K562 (cell line): Measurements from ENCODE around the gene RFNG. TPM values are rescaled to one million over a fixed set of nuclear protein-coding genes. Genes with fewer than 3 reads are reported as not detected.

ENCODE experiments used
- ATAC-seq: fragments of 200-7000 bp; cut with Tn5 transposase; 3 replicates; pipeline ENCODE4 v1.9.1; 2020; ENCODE audit warnings: moderate library complexity
- BruUV-seq: library from RNA; stranded (reverse); fragments of 400-500 nt; replicated peaks from 2 replicates; lab custom pipeline; 2021; lab: Mats Ljungman, UMichigan
- CTCF ChIA-PET: fragments of 300-600 bp; formaldehyde crosslinking; extraction: SDS; loops from one replicate; lab custom pipeline; 2021; ENCODE audit warnings: low intra/inter-chr PET ratio; lab: Yijun Ruan, JAX
- POLR2A ChIA-PET: fragments of 300-600, 350-650 bp; sonication (Branson Sonifier 250); formaldehyde crosslinking; extraction: SDS; loops from one replicate; lab custom pipeline; 2021; ENCODE audit warnings: antibody characterized with exemption, inconsistent platforms; lab: Yijun Ruan, JAX
- DNase-seq, 4 experiments: peaks; one replicate each; pipeline versions ENCODE4 v3.0.0 to v3.0.0-alpha.2; 2011 to 2018; ENCODE audit warnings: low spot score in 3 of 4, mixed read lengths in 3 of 4; ENCODE audit errors: extremely low read depth in 1 of 4
- FAIRE-seq: peaks from 2 replicates; lab custom pipeline; 2011; peaks lifted over from hg19 to GRCh38; lab: Jason Lieb, UNC
- H2AFZ ChIP-seq: 2 replicates; pipeline ENCODE4 v1.6.0; 2011; ENCODE audit warnings: low read depth, low read length, control low read depth, inconsistent platforms
- H3K27ac ChIP-seq: fragments of 200-600 bp; 3 replicates; pipeline ENCODE4 v1.8.0; 2011; ENCODE audit warnings: low read depth, mild to moderate bottlenecking, control low read depth, inconsistent platforms, low read length, moderate library complexity, mixed read lengths; ENCODE audit errors: extremely low read depth
- H3K27me3 ChIP-seq, 2 experiments: fragments of 300-600 bp in 1 of 2; 2 replicates in 1 of 2; 3 replicates in 1 of 2; pipeline versions ENCODE4 v1.6.0 to v1.8.0; 2011; ENCODE audit warnings: inconsistent platforms in 2 of 2, low read length in 2 of 2, mild to moderate bottlenecking in 1 of 2, mixed read lengths in 1 of 2, moderate library complexity in 1 of 2; ENCODE audit not compliant: control insufficient read depth in 2 of 2, insufficient read depth in 2 of 2
- H3K36me3 ChIP-seq: fragments of 300-600 bp; 3 replicates; pipeline ENCODE4 v1.8.0; 2011; ENCODE audit warnings: mild to moderate bottlenecking, low read length, inconsistent platforms; ENCODE audit not compliant: control insufficient read depth, insufficient read depth
- H3K4me1 ChIP-seq, 2 experiments: fragments of 200-600 bp in 1 of 2; replicated peaks in 1 of 2; 2 replicates in 1 of 2; 3 replicates in 1 of 2; pipeline versions ENCODE4 v1.5.1 to v1.8.0; 2011; ENCODE audit warnings: inconsistent platforms in 2 of 2, low read length in 2 of 2, mild to moderate bottlenecking in 1 of 2, mixed read lengths in 1 of 2, moderate library complexity in 1 of 2; ENCODE audit not compliant: control insufficient read depth in 2 of 2, insufficient read depth in 2 of 2
- H3K4me2 ChIP-seq: 2 replicates; pipeline ENCODE4 v1.6.1; 2011; ENCODE audit warnings: low read length, control low read depth, inconsistent platforms, mixed read lengths; ENCODE audit not compliant: insufficient read depth
- H3K4me3 ChIP-seq: fragments of 200-600 bp; sonication (generic), shearing (Covaris generic); 2 replicates; pipeline ENCODE4 v1.5.1; 2016; ENCODE audit warnings: control low read depth, inconsistent platforms
- H3K79me2 ChIP-seq: fragments of 200-600 bp; 3 replicates; pipeline ENCODE4 v1.8.0; 2011; ENCODE audit warnings: low read length, inconsistent platforms; ENCODE audit not compliant: control insufficient read depth, insufficient read depth
- H3K9ac ChIP-seq, 2 experiments: 2 replicates each; pipeline versions ENCODE4 v1.6.0 to v1.6.1; 2011; ENCODE audit warnings: low read depth in 2 of 2, low read length in 2 of 2, control low read depth in 1 of 2, inconsistent platforms in 1 of 2, mild to moderate bottlenecking in 1 of 2, mixed read lengths in 1 of 2; ENCODE audit not compliant: insufficient read depth in 1 of 2
- H3K9me1 ChIP-seq: one replicate; pipeline ENCODE4 v1.6.0; 2011; ENCODE audit warnings: inconsistent platforms, mild to moderate bottlenecking, low read length, moderate library complexity; ENCODE audit not compliant: control insufficient read depth, insufficient read depth
- H3K9me3 ChIP-seq: replicated peaks from 2 replicates; pipeline ENCODE4 v1.5.1; 2011; ENCODE audit warnings: low read depth, low read length, inconsistent platforms; ENCODE audit not compliant: control insufficient read depth, insufficient read depth
- H4K20me1 ChIP-seq: replicated peaks from 2 replicates; pipeline ENCODE4 v1.6.1; 2011; ENCODE audit warnings: low read length, inconsistent platforms, mixed read lengths; ENCODE audit not compliant: control insufficient read depth, insufficient read depth
- ARID3B ChIP-seq: fragments of 250-450 bp; sonication (Bioruptor Pico); IDR thresholded peaks from 2 replicates; pipeline ENCODE4 v1.4.0; 2020; ENCODE audit warnings: borderline replicate concordance
- COPS2 ChIP-seq: fragments of 450-650 bp; conservative IDR thresholded peaks from 2 replicates; pipeline ENCODE4 v1.6.1; 2016; ENCODE audit warnings: mild to moderate bottlenecking, moderate library complexity
- FOXM1 ChIP-seq, 2 experiments: fragments of 450-650 bp in 1 of 2; sonication (generic) in 1 of 2; formaldehyde crosslinking in 1 of 2; IDR thresholded peaks; 2 replicates each; pipeline versions ENCODE4 v1.6.1 to v1.9.0; 2017 to 2022; ENCODE audit warnings: low read depth in 2 of 2, mild to moderate bottlenecking in 2 of 2, missing genetic modification reagents in 1 of 2, moderate library complexity in 1 of 2
- HDAC1 ChIP-seq, 2 experiments: fragments of 450-650 bp; IDR thresholded peaks; 2 replicates each; pipeline ENCODE4 v1.6.1; 2016 to 2017; ENCODE audit warnings: inconsistent platforms in 1 of 2, mild to moderate bottlenecking in 1 of 2, moderate library complexity in 1 of 2
- IRF2 ChIP-seq: sonication (generic); formaldehyde crosslinking; IDR thresholded peaks from 2 replicates; pipeline ENCODE4 v1.8.1; 2022; ENCODE audit warnings: mild to moderate bottlenecking, missing genetic modification reagents
- NR1H2 ChIP-seq: sonication (generic); formaldehyde crosslinking; IDR thresholded peaks from 2 replicates; pipeline ENCODE4 v1.4.0; 2020; ENCODE audit warnings: mild to moderate bottlenecking, missing genetic modification reagents
- PHF20 ChIP-seq: fragments of 450-650 bp; IDR thresholded peaks from 2 replicates; pipeline ENCODE4 v1.6.1; 2018; ENCODE audit not compliant: partially characterized antibody
- RB1 ChIP-seq: fragments of 450-650 bp; IDR thresholded peaks from 2 replicates; pipeline ENCODE4 v1.6.1; 2017; ENCODE audit warnings: low read depth, mild to moderate bottlenecking
- RFX5 ChIP-seq: IDR thresholded peaks from 2 replicates; pipeline ENCODE4 v1.6.1; 2011; ENCODE audit warnings: low read depth, mild to moderate bottlenecking, improper control_type of control experiment, low read length
- SAFB2 ChIP-seq: fragments of 200-400 bp; formaldehyde crosslinking; IDR thresholded peaks from 2 replicates; pipeline ENCODE4 v1.6.1; 2018; ENCODE audit warnings: borderline replicate concordance, low read length, low read depth, moderate library complexity; ENCODE audit not compliant: severe bottlenecking
- TCF7L2 ChIP-seq: fragments of 150-350 bp; IDR thresholded peaks from 2 replicates; pipeline ENCODE4 v1.6.1; 2016; ENCODE audit warnings: low read depth, mild to moderate bottlenecking, low read length, moderate library complexity
- ZNF280A ChIP-seq: fragments of 450-650 bp; IDR thresholded peaks from 2 replicates; pipeline ENCODE4 v1.6.1; 2018; ENCODE audit warnings: mild to moderate bottlenecking, low read depth; ENCODE audit not compliant: partially characterized antibody
- WGBS: fragments of 100-300 bp; shearing (Covaris generic); methylation state at CpG from one replicate; pipeline ENCODE4 v1.1.6; 2016; ENCODE audit warnings: low coverage, mixed read lengths; ENCODE audit not compliant: insufficient coverage; ENCODE audit errors: missing lambda C conversion rate; 5-methylcytosine and 5-hydroxymethylcytosine counted together
- in situ Hi-C: fragments of 300-500 bp; cut with MboI; formaldehyde crosslinking; loops from 4 replicates; pipeline ENCODE4 v1.15.0; 2018; ENCODE audit warnings: inconsistent platforms, mixed read lengths
- intact Hi-C: fragments of 100-400 bp; cut with micrococcal nuclease; formaldehyde crosslinking; loops from 2 replicates; pipeline ENCODE4 v1.14.2; 2022
- polyA plus RNA-seq, 8 experiments: library from polyadenylated mRNA; depleted of rRNA in 4 of 8; stranded (reverse) in 5 of 8; unstranded in 3 of 8; fragments of >200 nt; fragmentation: Nextera tagmentation in 2 of 8; fragmentation: Illumina TruSeq in 1 of 8; extraction: Ambion mirVana in 2 of 8; extraction: Trizol in 1 of 8; gene quantifications; 2 replicates each; pipeline versions ENCODE4 v1.2.1 to v1.2.3, GENCODE V29; 2011 to 2014; ENCODE audit warnings: inconsistent platforms in 1 of 8, missing spikeins in 1 of 8
- total RNA-seq, 7 experiments: library from RNA; depleted of rRNA in 6 of 7; stranded (reverse); fragments of >200 nt in 6 of 7; fragmentation: Illumina TruSeq in 2 of 7; extraction: Trizol in 2 of 7; gene quantifications; 2 replicates each; pipeline versions ENCODE4 v1.2.1 to v1.2.3, GENCODE V29; 2011 to 2021; ENCODE audit warnings: low replicate concordance in 1 of 7
- TF ChIP-seq, protein P1 (sequence below): fragments of 450-650 bp; IDR thresholded peaks from 2 replicates; pipeline ENCODE4 v1.7.0; 2016; ENCODE audit warnings: borderline replicate concordance
- TF ChIP-seq, protein P2 (sequence below): fragments of 450-650 bp; formaldehyde crosslinking; IDR thresholded peaks from 2 replicates; pipeline ENCODE4 v1.4.0; 2020; ENCODE audit warnings: mild to moderate bottlenecking, moderate library complexity

RFNG gene
- total and polyA plus RNA-seq, 9 of the 15 experiments (the other 6 are each of a cell fraction or from before 2014, with no cell fraction given) = 0.32 to 32.8 (median 9.5) TPM

DNA sequence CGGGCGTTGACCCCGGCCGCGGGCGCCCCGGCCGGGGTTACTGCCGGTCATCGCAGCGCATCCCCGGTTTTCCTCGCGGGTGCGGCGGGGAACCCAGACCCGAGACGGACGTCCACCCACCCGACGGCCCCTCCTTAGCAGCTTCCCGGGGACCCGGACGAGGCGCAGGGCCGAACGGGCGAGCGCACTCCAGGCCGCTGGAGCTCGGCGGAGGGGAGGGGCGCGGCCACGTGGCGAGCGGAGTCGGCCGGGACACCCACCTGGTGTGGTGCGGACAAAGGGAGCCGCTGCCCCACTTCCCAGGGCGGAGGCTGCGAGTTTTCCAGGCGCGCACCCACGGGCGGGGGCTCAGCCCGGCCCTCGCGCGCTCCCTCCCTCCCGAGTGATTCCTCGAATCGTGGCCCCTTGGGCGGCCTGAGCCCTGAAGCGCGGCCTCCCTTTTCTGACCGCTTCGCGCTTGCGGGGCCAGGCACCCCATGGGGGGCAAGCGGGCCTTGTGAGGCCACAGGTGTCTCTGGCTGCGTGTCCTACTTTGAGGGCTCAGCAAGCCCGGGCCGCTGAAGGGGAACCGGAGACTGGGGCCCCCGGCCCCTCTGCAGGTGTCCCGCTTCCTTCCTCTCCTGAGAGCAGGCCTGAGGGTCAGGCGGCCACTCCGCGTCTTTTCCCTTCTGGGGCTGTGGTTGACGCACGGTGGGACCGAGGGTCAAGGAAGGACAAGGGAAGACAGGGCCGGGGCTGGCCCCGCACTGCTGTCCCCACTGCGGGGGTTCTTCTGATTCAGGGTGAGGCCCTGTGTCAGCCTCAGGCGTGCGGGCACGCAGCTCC, 47.5 kb upstream of the RFNG start:
- intact Hi-C loops = loop anchor here (5.0 kb wide), 1 partner anchor 67 kb away; the partner anchor contains the start of gene RAC3
- Histone ChIP-seq H3K4me2 (peak overlapping the region; percentile 80), H2AFZ (peak overlapping the region; percentile 81), H3K9me1 (no peaks in the 10 kb centered on the region), H3K79me2 (peaks cover 53% of the 10 kb centered on the region), H3K4me3 (peak overlapping the region; percentile 55), H3K36me3 (peaks cover 34% of the 10 kb centered on the region), H3K27me3 (no peaks in the 10 kb centered on the region), H3K27ac (peak overlapping the region; percentile 95), H4K20me1 (peaks cover 25% of the 10 kb centered on the region), H3K9me3 (no peaks in the 10 kb centered on the region), H3K9ac (peak overlapping the region; percentile 96 to 99), H3K4me1 (peaks cover 45 to 92% of the 10 kb centered on the region in 2 experiments)
- 5% methylated on average over 44 of the region's 80 CpGs for WGBS
- in situ Hi-C loops = no loop called here
- CTCF ChIA-PET = interaction anchor here (0.6 kb wide), 1 partner anchor 182 kb away, joined by 3 read pairs; no protein-coding TSS in a partner anchor
- FAIRE-seq = peak; percentile 37
- BruUV-seq = TSS peak; percentile 88
- DNase-seq = peak in 2 of 4 experiments; percentile 90 to 91
- POLR2A ChIA-PET = interaction anchor here (0.6 to 2.0 kb wide), 21 partner anchors 9 to 578 kb away, joined by 3 to 16 read pairs (median 3); partner anchors contain the start of genes CENPX and DCXR
- ATAC-seq = peak; percentile 33
- TF ChIP-seq HDAC1 (IDR thresholded peaks at IDR 0.05) (peak in 1 of 2 experiments; percentile 68; a peak in 2 of 4 replicates), RFX5 (no peak), ZNF280A (no peak), PHF20 (peak; percentile 10), IRF2 (CRISPR knock-in tag) (no peak), FOXM1 (IDR thresholded peaks at IDR 0.05; ENCODE audit: low read depth) (no peak), FOXM1 (CRISPR knock-in tag; IDR thresholded peaks at IDR 0.05; ENCODE audit: low read depth) (0 out of 2 replicates have a peak, but pooled peaks have one; percentile 2), NR1H2 (peak; percentile 100), RB1 (no peak), SAFB2 (no peak), TCF7L2 (no peak), COPS2 (no peak), ARID3B (CRISPR knock-in tag) (no peak)
- TF ChIP-seq, protein P1, sequence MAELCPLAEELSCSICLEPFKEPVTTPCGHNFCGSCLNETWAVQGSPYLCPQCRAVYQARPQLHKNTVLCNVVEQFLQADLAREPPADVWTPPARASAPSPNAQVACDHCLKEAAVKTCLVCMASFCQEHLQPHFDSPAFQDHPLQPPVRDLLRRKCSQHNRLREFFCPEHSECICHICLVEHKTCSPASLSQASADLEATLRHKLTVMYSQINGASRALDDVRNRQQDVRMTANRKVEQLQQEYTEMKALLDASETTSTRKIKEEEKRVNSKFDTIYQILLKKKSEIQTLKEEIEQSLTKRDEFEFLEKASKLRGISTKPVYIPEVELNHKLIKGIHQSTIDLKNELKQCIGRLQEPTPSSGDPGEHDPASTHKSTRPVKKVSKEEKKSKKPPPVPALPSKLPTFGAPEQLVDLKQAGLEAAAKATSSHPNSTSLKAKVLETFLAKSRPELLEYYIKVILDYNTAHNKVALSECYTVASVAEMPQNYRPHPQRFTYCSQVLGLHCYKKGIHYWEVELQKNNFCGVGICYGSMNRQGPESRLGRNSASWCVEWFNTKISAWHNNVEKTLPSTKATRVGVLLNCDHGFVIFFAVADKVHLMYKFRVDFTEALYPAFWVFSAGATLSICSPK = no peak
- TF ChIP-seq, protein P2, sequence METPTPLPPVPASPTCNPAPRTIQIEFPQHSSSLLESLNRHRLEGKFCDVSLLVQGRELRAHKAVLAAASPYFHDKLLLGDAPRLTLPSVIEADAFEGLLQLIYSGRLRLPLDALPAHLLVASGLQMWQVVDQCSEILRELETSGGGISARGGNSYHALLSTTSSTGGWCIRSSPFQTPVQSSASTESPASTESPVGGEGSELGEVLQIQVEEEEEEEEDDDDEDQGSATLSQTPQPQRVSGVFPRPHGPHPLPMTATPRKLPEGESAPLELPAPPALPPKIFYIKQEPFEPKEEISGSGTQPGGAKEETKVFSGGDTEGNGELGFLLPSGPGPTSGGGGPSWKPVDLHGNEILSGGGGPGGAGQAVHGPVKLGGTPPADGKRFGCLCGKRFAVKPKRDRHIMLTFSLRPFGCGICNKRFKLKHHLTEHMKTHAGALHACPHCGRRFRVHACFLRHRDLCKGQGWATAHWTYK (CRISPR knock-in tag) = peak; percentile 67; the same call in 1 of the 2 replicates
